Lower leg skin (tissue), 3 donors: ENCODE measurements around the gene PEAK1.

Source experiments
- POLR2A ChIP-seq, 2 donors: fragments of 450-650 bp; IDR thresholded peaks; one replicate each; pipeline ENCODE4 v1.6.1; 2016 to 2017; ENCODE audit warnings: antibody characterized with exemption in 2 of 2, mild to moderate bottlenecking in 1 of 2, moderate library complexity in 1 of 2
- TF ChIP-seq, protein P1 (sequence below), 3 donors: fragments of 450-650 bp; IDR thresholded peaks; one replicate each; pipeline ENCODE4 v1.5.1; 2016; ENCODE audit warnings: antibody characterized with exemption in 3 of 3, mild to moderate bottlenecking in 3 of 3, moderate library complexity in 2 of 3

DNA sequence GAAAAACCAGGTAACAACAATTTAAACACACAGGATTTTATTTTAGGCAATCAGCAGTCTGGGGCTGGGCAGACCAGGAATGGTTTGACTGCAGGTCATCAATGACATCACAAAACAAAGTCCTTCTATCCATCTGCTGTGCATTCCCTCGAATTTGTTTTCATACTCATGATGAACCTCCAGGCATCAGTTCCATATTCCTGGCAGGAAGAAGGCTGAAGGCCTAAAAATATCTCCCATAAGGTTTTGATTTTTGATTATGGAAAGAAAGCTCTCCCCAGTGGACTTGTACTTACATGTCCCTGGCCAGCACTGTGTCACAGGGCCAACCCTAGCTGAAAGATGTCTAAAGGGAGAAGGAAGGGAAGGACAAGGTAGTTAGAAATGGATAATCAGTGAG lies 107.4 kb downstream of the PEAK1 start:
- no peak for TF ChIP-seq POLR2A (IDR thresholded peaks at IDR 0.05)
- TF ChIP-seq, protein P1, sequence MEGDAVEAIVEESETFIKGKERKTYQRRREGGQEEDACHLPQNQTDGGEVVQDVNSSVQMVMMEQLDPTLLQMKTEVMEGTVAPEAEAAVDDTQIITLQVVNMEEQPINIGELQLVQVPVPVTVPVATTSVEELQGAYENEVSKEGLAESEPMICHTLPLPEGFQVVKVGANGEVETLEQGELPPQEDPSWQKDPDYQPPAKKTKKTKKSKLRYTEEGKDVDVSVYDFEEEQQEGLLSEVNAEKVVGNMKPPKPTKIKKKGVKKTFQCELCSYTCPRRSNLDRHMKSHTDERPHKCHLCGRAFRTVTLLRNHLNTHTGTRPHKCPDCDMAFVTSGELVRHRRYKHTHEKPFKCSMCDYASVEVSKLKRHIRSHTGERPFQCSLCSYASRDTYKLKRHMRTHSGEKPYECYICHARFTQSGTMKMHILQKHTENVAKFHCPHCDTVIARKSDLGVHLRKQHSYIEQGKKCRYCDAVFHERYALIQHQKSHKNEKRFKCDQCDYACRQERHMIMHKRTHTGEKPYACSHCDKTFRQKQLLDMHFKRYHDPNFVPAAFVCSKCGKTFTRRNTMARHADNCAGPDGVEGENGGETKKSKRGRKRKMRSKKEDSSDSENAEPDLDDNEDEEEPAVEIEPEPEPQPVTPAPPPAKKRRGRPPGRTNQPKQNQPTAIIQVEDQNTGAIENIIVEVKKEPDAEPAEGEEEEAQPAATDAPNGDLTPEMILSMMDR (IDR thresholded peaks at IDR 0.05), result no peak
